Globus pallidus (tissue), 1 donor: ENCODE data around the gene CASP8AP2.
"Not testable (repeated sequence)": the region's sequence is repeated elsewhere in the genome, so short reads cannot be mapped to it uniquely, and the experiment has no call there.

Experiments used
- DNase-seq: peaks from one replicate; pipeline ENCODE4 v3.0.0-alpha.2; 2015; ENCODE audit warnings: low spot score

The CASP8AP2 gene

GRCh38 chr6:89888871-89889270 lies 59.2 kb downstream of the CASP8AP2 start:
- DNase-seq = no peak

- DNase-seq = not testable (repeated sequence)
These were observed 61.3 kb downstream of the CASP8AP2 start for GRCh38 chr6:89890845-89891528.

- DNase-seq = not testable (repeated sequence)
These were observed 62.9 kb downstream of the CASP8AP2 start for GRCh38 chr6:89892577-89892976.

GRCh38 chr6:89894169-89894568 lies 64.5 kb downstream of the CASP8AP2 start, which contains the start of gene GJA10:
Gene GJA10, plus strand, starts transcription at chr6:89894469. Its CDS starts 0 bp downstream, at chr6:89894469.
- DNase-seq = no peak

GRCh38 chr6:89895276-89895874 lies 65.7 kb downstream of the CASP8AP2 start:
- no peak for DNase-seq

- DNase-seq = not testable (repeated sequence)
These were observed 80.6 kb downstream of the CASP8AP2 start for GRCh38 chr6:89910001-89910901.

- DNase-seq = no peak
These were observed 81.2 kb downstream of the CASP8AP2 start for GRCh38 chr6:89910902-89911240.

GRCh38 chr6:89916136-89916920 lies 86.6 kb downstream of the CASP8AP2 start:
- no peak for DNase-seq

- no peak for DNase-seq
These were observed 87.5 kb downstream of the CASP8AP2 start for GRCh38 chr6:89917216-89917615.

GRCh38 chr6:89917801-89918366 lies 88.2 kb downstream of the CASP8AP2 start:
- no peak for DNase-seq
